SKM-1 treated with dmso at 0.1 percent for 144 hours (cell line): ENCODE results near the gene SREBF2.
"Not testable (repeated sequence)": the region's sequence is repeated elsewhere in the genome, so short reads cannot be mapped to it uniquely, and the experiment has no call there.

ENCODE experiments used
- DNase-seq: peaks from one replicate; lab custom pipeline; 2025; ENCODE audit not compliant: unreplicated experiment; lab: John Stamatoyannopoulos, UW

Gene SREBF2

GRCh38 chr22:41842996-41843970 is 10.4 kb downstream of the SREBF2 start:
- no peak for DNase-seq

DNA sequence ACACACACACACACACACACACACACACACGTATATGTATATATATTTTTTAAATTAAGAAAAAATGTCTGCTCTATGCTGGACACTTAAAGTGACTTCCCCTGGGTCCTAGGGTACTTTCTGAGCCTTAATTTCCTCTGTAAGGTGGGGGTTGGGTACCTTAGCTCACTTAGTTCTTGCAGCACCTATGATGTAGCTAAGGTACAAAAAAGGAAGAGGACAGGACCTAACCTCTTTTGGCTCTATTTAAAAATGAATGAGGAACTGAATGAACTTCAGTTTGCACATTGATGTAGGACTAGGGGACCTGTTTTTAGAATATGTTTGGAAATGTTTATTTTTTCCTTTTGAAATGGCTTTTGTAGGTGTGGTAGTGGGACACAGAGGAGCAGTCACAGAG is 11.1 kb downstream of the SREBF2 start:
- DNase-seq, result peak; percentile 76

DNA sequence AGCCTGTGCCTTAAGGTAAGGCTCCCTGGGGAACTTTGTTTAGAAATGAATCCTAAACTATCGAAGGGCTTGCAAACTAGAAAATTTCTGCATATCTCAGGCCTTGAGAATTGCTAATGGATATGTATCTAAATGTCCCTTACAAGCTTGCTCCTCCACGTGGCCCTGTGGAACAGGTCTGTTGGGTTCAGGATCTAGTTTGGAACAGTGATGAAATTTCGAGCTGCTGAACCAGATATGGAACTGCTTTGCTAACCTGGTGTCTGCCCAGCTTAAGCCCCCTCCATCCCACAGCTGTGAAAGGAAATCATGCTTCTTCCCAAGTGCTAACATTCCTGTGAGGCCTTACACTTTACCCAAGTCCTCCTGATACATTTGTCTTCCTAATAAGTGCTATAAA is 11.6 kb downstream of the SREBF2 start:
- DNase-seq, result no peak

- DNase-seq, result no peak
These were observed 12.7 kb downstream of the SREBF2 start for GRCh38 chr22:41845380-41846267.

- no peak for DNase-seq
These were observed 13.5 kb downstream of the SREBF2 start for GRCh38 chr22:41846268-41846987.

GRCh38 chr22:41847300-41847699 is 14.4 kb downstream of the SREBF2 start:
- no peak for DNase-seq

- peak; percentile 96 for DNase-seq
These were observed 15.6 kb downstream of the SREBF2 start for GRCh38 chr22:41848468-41848867.

- DNase-seq, result no peak
These were observed 23.6 kb downstream of the SREBF2 start for GRCh38 chr22:41856469-41856868.

GRCh38 chr22:41857155-41857859 is 24.4 kb downstream of the SREBF2 start:
- peak; percentile 79 for DNase-seq

GRCh38 chr22:41857860-41858199 is 24.9 kb downstream of the SREBF2 start:
- no peak for DNase-seq

DNA sequence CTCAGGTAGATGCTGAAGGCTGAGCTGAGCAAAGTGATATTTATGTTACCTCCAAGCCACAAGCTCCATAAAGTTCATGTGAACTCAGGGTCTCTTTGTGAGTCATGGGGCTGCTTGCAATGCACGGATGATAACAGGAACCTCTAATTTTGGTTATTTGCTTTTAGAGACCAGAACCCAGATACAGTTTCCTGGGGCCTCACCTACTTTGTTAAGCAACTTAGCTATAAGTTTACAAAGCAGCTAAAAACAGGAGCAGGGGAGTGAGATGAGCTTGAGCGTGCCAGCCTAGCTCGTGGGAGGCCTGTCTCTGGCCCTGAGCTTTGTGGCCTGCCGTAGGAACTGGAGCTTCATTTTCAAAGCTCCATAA is 29.2 kb downstream of the SREBF2 start:
- DNase-seq, result peak; percentile 66

DNA sequence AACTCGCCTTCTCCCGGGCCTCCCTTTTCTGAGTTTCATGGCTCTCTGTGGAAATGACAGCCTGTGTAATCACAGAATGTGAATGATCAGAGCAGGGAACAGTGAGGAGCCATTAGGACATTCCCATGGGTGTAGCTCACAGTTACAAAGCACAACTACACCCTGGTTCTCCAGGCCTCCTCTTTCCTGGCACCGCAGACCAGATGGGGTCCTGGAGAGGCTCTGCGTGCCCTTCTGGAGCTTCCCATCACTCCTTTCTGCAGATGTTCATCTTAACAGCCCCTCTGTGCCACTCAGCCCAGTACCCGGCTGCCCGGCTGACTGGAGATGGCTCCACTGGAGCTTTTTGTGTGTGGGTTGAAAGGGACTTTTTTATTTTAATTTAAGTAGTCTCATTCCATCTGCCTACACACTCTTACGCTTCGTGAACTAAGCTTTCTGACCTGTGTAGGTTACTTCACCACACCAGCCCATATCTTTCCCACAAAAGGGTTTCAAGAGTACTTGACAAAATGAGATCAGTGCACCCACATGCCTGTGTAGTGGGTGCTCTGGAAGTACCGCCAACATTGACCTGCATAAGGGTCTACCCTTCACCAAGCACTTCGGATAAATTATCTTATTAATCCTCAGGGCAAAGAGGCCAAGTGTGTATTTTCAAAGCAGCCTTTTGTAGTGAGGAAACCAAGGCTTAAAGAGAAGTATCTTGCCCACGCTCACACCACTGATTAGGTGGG is 29.8 kb downstream of the SREBF2 start:
- DNase-seq, result no peak

- DNase-seq, result no peak
These were observed 30.6 kb downstream of the SREBF2 start for GRCh38 chr22:41863472-41863871.

DNA sequence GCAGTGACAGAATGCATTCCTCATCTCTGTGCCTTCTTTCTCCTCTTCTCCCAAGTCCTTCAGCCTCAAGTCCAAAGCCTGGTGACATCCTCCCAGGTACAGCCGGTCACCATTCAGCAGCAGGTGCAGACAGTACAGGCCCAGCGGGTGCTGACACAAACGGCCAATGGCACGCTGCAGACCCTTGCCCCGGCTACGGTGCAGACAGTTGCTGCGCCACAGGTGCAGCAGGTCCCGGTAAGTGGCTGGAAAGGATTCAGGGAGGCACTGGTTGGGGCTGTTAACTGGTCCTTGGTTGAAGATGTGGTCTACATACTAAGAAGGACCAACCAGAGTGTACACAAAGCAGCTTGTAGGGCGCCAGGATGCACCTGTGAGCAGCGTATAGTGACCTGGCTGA is 35.7 kb downstream of the SREBF2 start:
- DNase-seq, result no peak

GRCh38 chr22:41870081-41870480 is 37.2 kb downstream of the SREBF2 start:
- not testable (repeated sequence) for DNase-seq

DNA sequence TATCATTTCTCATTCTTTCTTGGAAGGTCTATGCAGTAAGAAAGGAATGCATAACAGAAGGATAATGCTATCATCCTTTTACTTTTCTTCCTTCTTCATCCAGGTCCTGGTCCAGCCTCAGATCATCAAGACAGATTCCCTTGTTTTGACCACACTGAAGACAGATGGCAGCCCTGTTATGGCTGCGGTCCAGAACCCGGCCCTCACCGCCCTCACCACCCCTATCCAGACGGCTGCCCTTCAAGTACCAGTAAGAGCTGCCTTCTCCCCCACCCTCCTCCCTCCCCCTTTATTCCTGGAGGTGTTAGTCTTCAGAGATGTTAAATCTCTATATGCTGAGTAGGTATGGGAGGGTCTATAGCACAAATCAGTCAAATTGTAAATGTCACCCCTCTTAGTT is 37.9 kb downstream of the SREBF2 start:
- no peak for DNase-seq

- DNase-seq, result no peak
These were observed 40.5 kb downstream of the SREBF2 start for GRCh38 chr22:41873391-41873790.

DNA sequence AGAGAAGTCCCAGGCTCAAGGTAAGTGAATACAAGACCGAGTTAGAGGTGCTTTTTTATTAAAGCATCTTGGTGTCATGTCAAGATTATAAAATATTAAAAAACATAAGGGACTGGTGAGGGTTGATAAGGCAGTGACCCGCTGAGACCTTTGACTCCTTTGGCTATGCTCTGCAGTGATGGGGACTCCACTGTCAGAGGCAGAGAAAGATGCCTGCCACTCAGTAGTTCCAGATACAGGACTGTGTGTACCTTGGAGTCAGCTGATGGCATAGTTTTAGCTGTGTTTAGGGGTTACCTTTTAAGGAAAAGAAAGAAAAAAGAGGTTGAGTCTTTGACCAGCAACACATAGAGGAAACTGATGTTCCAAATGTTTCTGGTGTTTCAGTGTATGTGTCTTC is 41.2 kb downstream of the SREBF2 start:
- no peak for DNase-seq

DNA sequence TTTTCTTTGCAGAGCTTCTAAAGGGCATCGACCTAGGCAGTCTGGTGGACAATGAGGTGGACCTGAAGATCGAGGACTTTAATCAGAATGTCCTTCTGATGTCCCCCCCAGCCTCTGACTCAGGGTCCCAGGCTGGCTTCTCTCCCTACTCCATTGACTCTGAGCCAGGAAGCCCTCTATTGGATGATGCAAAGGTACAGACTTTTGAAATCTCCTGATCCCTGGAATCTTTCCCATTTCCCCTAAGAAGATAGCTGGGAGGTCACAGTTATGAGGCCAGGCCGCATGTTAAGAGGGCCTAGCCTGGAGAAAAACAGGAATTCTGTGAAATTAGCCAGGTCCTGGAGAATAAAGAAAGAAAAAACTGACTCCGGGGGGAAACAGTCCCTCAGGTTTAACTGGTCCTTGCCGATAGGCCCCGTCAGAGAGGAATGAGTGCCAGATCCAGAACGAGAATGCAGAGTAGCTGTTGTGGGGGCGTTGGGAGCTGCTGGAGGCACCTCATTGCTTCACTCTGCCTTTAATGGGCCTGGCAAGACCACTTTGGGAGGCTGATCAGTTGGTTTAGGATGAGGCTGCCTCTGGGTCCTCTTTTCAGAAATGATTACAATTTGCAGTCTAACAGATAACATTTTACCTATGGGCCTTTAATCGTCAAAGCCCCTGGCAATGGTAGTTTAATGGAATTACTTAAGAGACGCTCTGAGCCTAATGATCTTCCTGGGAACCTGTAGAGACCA is 42.8 kb downstream of the SREBF2 start:
- DNase-seq, result no peak
